GM20000 (cell line): ENCODE measurements around the gene PLOD1.
"Not testable (repeated sequence)": the region's sequence is repeated elsewhere in the genome, so short reads cannot be mapped to it uniquely, and the experiment has no call there.

Source experiments
- DNase-seq: peaks from one replicate; pipeline ENCODE4 v3.0.0; 2012; ENCODE audit warnings: low spot score
- CTCF ChIP-seq: IDR thresholded peaks from 2 replicates; pipeline ENCODE4 v1.5.1; 2012; ENCODE audit warnings: mild to moderate bottlenecking, control low read depth; ENCODE audit errors: extremely low read depth, missing control alignments

Gene PLOD1

GRCh38 chr1:11907275-11908094 is 27.0 kb upstream of the PLOD1 start:
- peak; percentile 91 for DNase-seq
- TF ChIP-seq CTCF: peak; percentile 74

GRCh38 chr1:11908095-11908675 is 26.3 kb upstream of the PLOD1 start:
- no peak for TF ChIP-seq CTCF
- DNase-seq: peak; percentile 81

- DNase-seq: not testable (repeated sequence)
Observed at GRCh38 chr1:11910914-11911228, 23.6 kb upstream of the PLOD1 start.

GRCh38 chr1:11912000-11912399 is 22.5 kb upstream of the PLOD1 start:
- TF ChIP-seq CTCF: no peak
- no peak for DNase-seq

- DNase-seq: not testable (repeated sequence)
Observed at GRCh38 chr1:11912482-11913216, 21.9 kb upstream of the PLOD1 start.

- no peak for DNase-seq
- TF ChIP-seq CTCF: no peak
Observed at GRCh38 chr1:11913291-11913690, 21.2 kb upstream of the PLOD1 start.

- DNase-seq: no peak
- TF ChIP-seq CTCF: no peak
Observed at GRCh38 chr1:11914024-11914423, 20.5 kb upstream of the PLOD1 start.

GRCh38 chr1:11918799-11919519 is 15.6 kb upstream of the PLOD1 start:
- no peak for TF ChIP-seq CTCF
- DNase-seq: no peak
